ENCODE data around the gene GORASP1.

The GORASP1 gene

GRCh38 chr3:39125841-39126500 is 18.5 kb upstream of the GORASP1 start:
- DNase-seq (ENCODE audit: low read depth) = no peak

GRCh38 chr3:39124876-39125840 is 17.7 kb upstream of the GORASP1 start:
- peak; percentile 17 for DNase-seq (ENCODE audit: low read depth)

DNA sequence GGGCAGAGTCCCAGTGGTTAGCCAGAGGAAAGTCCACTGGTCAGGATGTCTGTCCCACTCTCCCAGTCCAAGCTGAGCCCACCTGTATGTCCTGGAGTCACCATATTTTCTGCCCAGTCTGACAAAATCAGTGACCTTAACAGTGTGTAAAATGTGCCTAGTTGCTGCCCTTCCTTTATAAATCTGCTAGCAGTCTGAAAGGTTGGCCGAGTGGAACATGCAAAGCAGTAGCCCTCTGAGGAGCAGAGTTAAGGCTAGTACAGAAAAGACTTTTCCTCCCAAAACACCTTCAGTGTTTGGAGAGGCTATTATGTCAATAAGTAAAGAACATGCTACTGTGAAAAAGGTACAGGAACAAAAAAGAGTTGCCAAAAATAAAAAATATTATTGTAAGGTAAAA is 15.4 kb upstream of the GORASP1 start:
- no peak for DNase-seq (ENCODE audit: low read depth)

DNA sequence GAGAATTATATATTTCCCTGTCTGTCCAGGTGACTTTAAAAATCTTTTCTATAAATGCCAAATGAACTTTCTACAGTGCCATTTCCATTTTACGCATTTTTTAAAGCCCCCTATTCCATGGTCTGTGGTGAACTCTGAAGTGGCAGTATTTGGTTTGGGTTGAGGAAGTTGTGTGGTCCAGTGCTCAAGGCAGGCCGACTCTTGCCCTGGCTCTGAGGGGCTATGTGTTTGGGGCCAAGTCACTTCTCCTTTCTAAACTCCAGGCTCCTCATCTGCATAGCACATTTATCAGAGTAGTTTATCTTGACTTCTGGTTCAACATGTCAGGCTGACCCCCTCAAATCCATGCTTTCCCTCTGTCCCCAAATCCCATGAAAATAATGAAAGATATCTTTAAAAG is 14.2 kb upstream of the GORASP1 start:
- no peak for DNase-seq (ENCODE audit: low read depth)

- no peak for DNase-seq (ENCODE audit: low read depth)
Observed at GRCh38 chr3:39118931-39119660, 11.7 kb upstream of the GORASP1 start.

GRCh38 chr3:39118079-39118478 is 10.7 kb upstream of the GORASP1 start:
- no peak for DNase-seq (ENCODE audit: low read depth)

- DNase-seq (ENCODE audit: low read depth) = no peak
Observed at GRCh38 chr3:39115870-39116269, 8.4 kb upstream of the GORASP1 start.

- no peak for DNase-seq (ENCODE audit: low read depth)
Observed at GRCh38 chr3:39114456-39114855, 7.0 kb upstream of the GORASP1 start.

GRCh38 chr3:39113291-39113690 is 5.9 kb upstream of the GORASP1 start:
- no peak for DNase-seq (ENCODE audit: low read depth)

- DNase-seq (ENCODE audit: low read depth) = no peak
Observed at GRCh38 chr3:39112535-39112934, 5.1 kb upstream of the GORASP1 start.

DNA sequence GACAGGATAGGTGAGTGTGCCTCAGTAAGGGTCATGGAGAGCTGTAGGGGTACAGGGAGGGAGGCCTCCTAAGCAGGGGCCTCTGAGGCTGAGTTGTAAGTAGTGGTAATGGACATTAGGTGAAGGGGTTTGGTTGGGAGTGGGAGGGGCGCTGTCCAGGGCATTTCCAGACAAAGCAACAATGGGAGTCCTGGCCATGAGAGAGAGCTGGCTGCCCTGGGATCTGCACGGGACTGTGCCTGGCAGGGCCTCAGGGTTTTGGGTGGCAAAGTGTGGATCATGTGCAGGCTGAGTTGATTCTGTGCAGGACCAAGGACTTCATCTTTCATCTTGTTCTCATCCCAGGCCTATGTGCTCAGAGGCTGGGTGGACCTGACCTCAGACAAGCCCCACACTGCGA is 4.7 kb upstream of the GORASP1 start:
- DNase-seq (ENCODE audit: low read depth) = no peak

DNA sequence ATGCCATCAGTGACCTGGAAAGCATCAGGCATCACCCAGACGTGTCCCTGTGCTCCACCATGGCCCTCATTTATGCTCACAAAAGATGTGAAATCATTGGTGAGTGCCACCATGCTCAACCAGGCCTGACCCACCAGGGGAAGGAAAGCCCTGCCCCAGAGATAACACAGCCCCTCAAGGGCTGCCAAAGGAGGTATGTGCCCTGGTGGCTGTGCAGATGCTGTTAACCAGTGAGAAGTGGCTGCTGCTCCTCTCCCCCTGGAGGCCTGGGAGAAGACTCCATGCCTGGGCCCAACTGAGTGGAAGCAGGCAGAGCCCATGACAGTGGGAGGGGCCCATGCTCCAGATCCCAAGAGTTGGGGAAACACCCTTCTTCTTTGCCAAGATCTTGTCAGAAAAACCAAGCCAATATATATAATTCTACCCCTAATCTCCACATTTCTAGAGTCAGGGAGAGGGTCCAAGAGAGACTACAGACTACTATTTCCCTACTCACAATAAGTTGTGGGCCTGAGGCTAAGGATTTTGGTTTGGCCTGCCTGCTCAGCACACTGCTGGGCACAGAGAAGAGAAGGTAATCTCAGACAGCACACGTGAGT is 2.7 kb upstream of the GORASP1 start:
- no peak for DNase-seq (ENCODE audit: low read depth)

DNA sequence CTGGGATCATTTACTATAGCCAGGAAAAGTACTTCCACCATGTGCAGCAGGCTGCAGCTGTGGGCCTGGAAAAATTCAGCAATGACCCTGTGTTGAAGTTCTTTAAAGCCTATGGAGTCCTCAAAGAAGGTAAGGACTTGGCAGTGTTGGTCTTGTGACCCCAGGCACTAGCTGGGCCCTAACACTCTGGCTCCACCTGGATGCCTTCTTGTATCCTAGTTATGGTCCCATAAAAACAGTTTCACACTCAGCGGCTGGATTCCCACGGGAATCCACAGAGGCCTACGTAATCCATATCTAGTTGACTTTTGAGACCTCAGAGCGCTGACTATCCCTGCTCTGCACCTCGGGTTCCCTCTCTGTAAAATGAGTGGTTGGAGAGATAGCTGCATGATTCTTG is 1.7 kb upstream of the GORASP1 start:
- DNase-seq (ENCODE audit: low read depth) = no peak

DNA sequence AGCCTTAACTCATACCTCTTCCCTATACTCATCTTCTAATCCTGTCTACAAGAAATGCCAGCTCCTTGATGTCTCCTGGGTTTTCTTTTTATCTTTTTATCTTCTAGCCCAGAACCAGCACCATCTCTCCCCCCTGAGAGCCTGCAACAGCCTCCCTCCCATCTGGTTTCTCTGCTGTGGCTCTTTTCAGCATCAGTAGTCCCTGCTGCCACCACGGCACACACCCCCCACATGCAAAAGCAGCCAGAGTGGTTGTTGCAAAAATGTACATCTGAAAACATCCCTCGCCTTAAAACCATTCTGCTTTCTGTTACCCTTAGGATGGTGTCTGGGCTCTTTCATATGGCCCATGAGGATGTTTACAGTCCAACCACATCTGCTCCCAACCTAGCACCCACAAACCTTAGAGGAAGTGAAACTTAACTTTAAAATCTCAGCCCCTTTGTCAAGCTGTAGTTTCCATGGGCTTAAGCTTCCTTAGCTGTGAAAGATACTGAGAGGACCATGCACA is 828 bp upstream of the GORASP1 start:
- no peak for DNase-seq (ENCODE audit: low read depth)

DNA sequence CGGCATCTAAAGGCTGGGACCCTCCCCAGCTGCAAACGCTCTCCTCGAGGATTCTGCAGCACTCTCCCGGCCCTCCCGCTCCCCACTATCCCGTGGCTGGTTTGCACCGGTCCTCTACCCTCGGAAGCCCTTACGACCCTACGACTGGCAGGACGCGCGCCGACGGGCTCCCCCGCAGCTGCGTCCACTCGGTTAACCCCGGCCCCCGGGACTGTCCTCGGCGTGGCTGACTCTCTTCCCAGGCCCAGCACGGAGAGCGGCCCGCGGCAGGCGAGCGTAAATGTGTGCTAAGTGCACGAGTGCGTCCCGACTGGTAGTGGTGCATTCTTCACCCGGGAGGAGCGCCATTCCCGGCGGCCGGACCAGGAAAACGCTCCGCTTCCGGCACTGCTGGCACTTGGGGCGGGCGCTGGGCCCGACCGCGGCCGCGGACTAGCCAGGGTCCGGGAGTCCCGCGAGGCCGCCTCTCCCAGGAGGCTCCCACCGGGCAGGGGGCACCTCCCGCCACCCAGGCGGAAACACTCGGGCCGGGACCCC is 508 bp downstream of the GORASP1 start:
- peak; percentile 29 for DNase-seq (ENCODE audit: low read depth)

GRCh38 chr3:39106281-39106811 is 1.1 kb downstream of the GORASP1 start:
- peak; percentile 13 for DNase-seq (ENCODE audit: low read depth)

DNA sequence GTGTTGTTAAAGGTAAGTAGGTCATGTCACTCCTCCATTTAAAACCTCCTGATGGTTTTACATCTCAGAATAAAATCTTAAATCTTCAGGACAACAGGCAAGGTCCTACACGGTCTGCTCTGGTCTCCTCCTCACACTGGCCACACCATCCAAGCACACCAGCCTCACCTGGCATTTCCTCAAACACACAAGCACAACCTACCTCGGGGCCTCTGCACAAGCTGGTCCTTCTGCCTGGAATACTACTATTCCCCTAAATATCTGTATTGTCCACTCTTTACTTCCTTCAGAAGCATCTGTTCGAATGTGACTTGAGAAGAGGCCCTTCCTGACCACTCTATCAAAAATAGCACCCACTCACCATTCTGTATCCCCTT is 1.8 kb downstream of the GORASP1 start:
- DNase-seq (ENCODE audit: low read depth) = no peak

GRCh38 chr3:39104961-39105686 is 2.3 kb downstream of the GORASP1 start:
- no peak for DNase-seq (ENCODE audit: low read depth)

DNA sequence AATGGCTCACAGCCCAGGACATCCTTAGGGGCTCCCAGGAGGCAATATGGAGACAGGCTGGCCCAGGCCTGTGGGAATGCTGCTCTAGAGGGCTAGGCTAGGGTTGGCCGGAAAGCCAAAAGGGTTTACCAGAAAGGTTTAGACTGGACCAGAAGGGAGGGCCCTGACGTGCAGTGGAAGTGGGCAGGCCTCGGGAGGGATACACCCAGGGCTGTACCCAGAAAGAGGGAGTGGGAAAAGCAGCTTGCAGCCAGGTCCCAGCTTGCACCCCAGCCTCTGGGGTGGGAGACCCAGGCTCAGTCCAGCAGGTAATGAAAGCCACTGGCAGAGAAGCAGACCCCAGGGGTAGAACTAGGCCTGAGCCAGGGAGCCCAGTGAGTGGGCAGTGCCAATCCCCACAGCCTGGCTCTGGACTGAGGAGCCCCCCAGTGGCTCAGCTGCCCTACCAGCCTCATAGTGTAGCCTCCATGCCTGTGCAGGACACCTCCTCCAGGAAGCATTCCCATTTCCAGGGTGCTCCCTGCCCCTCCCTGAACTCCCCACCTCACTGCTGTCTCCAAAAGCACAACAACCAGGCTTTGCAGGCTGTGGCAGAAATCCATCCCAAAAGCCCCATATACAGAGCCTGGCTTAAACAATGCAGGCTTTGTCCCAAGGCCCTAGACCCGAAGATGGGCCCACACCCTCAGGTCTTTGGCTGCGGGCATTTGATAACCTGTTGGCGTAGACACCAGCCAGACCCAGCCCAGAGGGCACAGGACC is 3.5 kb downstream of the GORASP1 start:
- no peak for DNase-seq (ENCODE audit: low read depth)

GRCh38 chr3:39103324-39103693 is 4.1 kb downstream of the GORASP1 start:
- DNase-seq (ENCODE audit: low read depth) = no peak
